DMS153 treated with DMSO at 0.1 percent for 48 hours (cell line): ENCODE results near the gene PRH1.

Experiments
- DNase-seq: peaks from one replicate; lab custom pipeline; 2025; ENCODE audit not compliant: unreplicated experiment; lab: John Stamatoyannopoulos, UW

Gene PRH1

GRCh38 chr12:10884086-10884725 is at the start of gene PRH1:
PRH1 (minus strand) TSS chr12:10884255; CDS start chr12:10884217, 38 bp downstream.
- no peak for DNase-seq

- DNase-seq = no peak
Measured at GRCh38 chr12:10928746-10929286, 44.8 kb upstream of the PRH1 start, which contains the start of gene PRH2. PRH2 (plus strand) TSS chr12:10929236; CDS start chr12:10929274, 38 bp downstream.

- DNase-seq = no peak
Measured at GRCh38 chr12:10926269-10926668, 42.2 kb upstream of the PRH1 start.

GRCh38 chr12:10919809-10920208 is 35.8 kb upstream of the PRH1 start:
- DNase-seq = no peak

GRCh38 chr12:10910380-10910779 is 26.3 kb upstream of the PRH1 start:
- no peak for DNase-seq

GRCh38 chr12:10909462-10909861 is 25.4 kb upstream of the PRH1 start, which contains the start of gene TAS2R13:
TAS2R13 (minus strand) TSS chr12:10909562; CDS start chr12:10909298, 264 bp downstream.
- DNase-seq = no peak

- DNase-seq = no peak
Measured at GRCh38 chr12:10904686-10905085, 20.6 kb upstream of the PRH1 start.

GRCh38 chr12:10901427-10901826 is 17.4 kb upstream of the PRH1 start:
- DNase-seq = no peak

- no peak for DNase-seq
Measured at GRCh38 chr12:10900972-10901371, 16.9 kb upstream of the PRH1 start.

- no peak for DNase-seq
Measured at GRCh38 chr12:10900530-10900929, 16.5 kb upstream of the PRH1 start.

- DNase-seq = no peak
Measured at GRCh38 chr12:10896854-10897253, 12.8 kb upstream of the PRH1 start.

GRCh38 chr12:10891937-10892336 is 7.9 kb upstream of the PRH1 start:
- DNase-seq = no peak

GRCh38 chr12:10889226-10889625 is 5.2 kb upstream of the PRH1 start:
- no peak for DNase-seq

GRCh38 chr12:10873378-10873777 is 10.7 kb downstream of the PRH1 start:
- DNase-seq = no peak

GRCh38 chr12:10867381-10867780 is 16.7 kb downstream of the PRH1 start:
- DNase-seq = no peak

GRCh38 chr12:10863512-10864218 is 20.4 kb downstream of the PRH1 start:
- DNase-seq = no peak

GRCh38 chr12:10861366-10861765 is 22.7 kb downstream of the PRH1 start:
- no peak for DNase-seq

- DNase-seq = no peak
Measured at GRCh38 chr12:10855807-10856206, 28.2 kb downstream of the PRH1 start.

- DNase-seq = no peak
Measured at GRCh38 chr12:10853776-10854175, 30.3 kb downstream of the PRH1 start.

- DNase-seq = no peak
Measured at GRCh38 chr12:10851243-10851858, 32.7 kb downstream of the PRH1 start.

GRCh38 chr12:10849425-10849878 is 34.6 kb downstream of the PRH1 start, which contains the start of gene PRR4:
PRR4 (minus strand) TSS chr12:10849475; CDS start chr12:10849437, 38 bp downstream.
- DNase-seq = no peak

GRCh38 chr12:10847744-10848143 is 36.3 kb downstream of the PRH1 start:
- DNase-seq = no peak
